HG03095 (cell line): Measurements from ENCODE around the gene BCDIN3D.
"Not testable (repeated sequence)": the region's sequence is repeated elsewhere in the genome, so short reads cannot be mapped to it uniquely, and the experiment has no call there.

ENCODE experiments used
- ATAC-seq: cut with Tn5 transposase; IDR thresholded peaks from one replicate; pipeline ENCODE4 v1.9.1; 2021; ENCODE audit warnings: moderate library complexity; ENCODE audit not compliant: unreplicated experiment

BCDIN3D gene

GRCh38 chr12:49877066-49877465, 34.2 kb upstream of the BCDIN3D start:
- ATAC-seq = no peak

GRCh38 chr12:49876070-49876469, 33.2 kb upstream of the BCDIN3D start:
- no peak for ATAC-seq

- ATAC-seq = no peak
Observed at GRCh38 chr12:49875115-49875720, 32.3 kb upstream of the BCDIN3D start.

DNA sequence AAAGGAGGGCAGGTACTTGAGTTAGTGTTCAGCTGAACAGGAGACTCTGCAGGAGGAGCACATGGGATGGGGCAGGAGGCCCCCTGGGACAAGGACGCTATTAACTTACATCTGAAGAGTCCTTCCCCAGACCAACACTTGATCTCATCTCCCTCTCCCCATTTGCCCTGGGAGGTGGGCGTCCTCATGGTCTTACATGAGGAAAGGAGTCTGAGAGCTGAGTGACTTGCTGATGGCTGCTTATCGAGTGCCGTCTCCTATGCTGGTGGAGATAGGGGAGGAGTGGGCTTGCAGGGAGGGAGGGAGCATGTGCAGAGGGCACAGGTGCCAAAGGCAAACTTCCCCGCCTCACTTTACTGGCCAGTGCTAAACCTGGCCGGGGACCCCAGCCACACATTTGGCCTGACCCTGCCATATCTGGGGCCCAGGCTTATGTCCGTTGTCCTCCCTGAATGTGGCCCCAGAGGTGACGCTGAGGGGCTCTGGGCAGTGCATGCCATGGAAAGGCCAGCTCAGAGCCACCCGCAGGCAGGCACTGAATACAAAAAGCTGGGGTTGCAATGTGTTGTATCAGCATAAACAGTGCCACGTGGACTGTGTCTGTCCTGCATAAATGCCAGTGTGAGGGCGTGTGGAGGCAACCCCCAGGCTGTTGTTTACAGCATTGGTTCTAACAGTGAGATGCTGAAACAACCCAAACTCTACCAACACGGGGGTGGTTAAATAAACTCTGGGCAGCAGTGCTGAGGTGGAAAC, 31.4 kb upstream of the BCDIN3D start:
- no peak for ATAC-seq

GRCh38 chr12:49873361-49873934, 30.5 kb upstream of the BCDIN3D start:
- no peak for ATAC-seq

- no peak for ATAC-seq
Observed at GRCh38 chr12:49872781-49873181, 29.9 kb upstream of the BCDIN3D start.

GRCh38 chr12:49872381-49872780, 29.5 kb upstream of the BCDIN3D start:
- ATAC-seq = no peak

- ATAC-seq = not testable (repeated sequence)
Observed at GRCh38 chr12:49871811-49872251, 28.9 kb upstream of the BCDIN3D start.

DNA sequence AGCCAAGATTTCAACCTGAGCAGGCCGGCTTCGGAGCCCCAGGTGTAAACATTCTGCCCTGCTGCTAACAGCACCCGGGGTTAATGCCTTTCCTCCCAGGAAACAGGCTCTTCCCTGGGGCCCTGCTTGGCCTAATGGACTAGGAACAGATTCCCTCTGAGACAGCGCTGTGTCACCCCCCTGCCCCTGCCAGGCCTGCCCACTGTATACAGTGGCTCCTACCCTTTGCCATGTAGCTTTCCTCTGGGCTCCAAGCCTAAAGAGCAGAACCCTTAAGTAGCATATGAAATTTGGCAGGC, 28.3 kb upstream of the BCDIN3D start:
- no peak for ATAC-seq

GRCh38 chr12:49870501-49871262, 27.8 kb upstream of the BCDIN3D start:
- ATAC-seq = no peak

DNA sequence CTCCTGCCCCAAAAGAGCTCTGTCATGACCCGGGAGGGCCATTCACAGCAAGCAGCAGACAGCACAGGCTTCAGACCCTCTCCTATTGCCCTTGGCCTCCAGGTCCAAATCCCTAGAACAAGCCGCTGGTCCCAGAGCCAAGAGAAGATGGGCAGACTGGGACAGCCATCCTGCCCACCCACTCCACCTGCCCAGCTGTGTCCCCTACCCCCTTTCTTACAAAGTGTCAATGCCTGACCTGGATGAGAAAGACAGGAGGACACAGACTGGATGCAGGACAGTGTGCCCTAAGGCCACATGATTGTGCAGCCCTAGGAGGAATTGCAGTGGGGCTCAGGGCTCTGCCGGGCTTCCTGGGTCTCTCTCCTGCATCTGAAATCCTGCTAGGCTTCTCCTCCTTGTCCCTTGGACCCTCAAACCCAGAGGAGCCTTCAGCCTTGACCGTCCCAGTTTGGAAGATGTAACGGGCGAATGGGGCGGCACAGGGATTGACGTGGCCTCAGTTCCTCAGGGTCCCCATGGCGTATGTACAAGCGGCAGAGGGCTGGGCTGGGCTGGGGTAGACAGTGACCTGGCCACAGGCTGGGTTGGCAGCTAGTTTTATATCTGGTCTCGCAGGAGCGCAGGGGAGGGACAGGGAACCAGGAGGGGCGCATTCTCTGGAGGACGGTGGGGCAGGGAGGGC, 27.1 kb upstream of the BCDIN3D start:
- ATAC-seq = no peak

- ATAC-seq = no peak
Observed at GRCh38 chr12:49868952-49869815, 26.3 kb upstream of the BCDIN3D start.

- ATAC-seq = no peak
Observed at GRCh38 chr12:49868449-49868848, 25.5 kb upstream of the BCDIN3D start.

GRCh38 chr12:49867570-49868341, 24.9 kb upstream of the BCDIN3D start:
- no peak for ATAC-seq

DNA sequence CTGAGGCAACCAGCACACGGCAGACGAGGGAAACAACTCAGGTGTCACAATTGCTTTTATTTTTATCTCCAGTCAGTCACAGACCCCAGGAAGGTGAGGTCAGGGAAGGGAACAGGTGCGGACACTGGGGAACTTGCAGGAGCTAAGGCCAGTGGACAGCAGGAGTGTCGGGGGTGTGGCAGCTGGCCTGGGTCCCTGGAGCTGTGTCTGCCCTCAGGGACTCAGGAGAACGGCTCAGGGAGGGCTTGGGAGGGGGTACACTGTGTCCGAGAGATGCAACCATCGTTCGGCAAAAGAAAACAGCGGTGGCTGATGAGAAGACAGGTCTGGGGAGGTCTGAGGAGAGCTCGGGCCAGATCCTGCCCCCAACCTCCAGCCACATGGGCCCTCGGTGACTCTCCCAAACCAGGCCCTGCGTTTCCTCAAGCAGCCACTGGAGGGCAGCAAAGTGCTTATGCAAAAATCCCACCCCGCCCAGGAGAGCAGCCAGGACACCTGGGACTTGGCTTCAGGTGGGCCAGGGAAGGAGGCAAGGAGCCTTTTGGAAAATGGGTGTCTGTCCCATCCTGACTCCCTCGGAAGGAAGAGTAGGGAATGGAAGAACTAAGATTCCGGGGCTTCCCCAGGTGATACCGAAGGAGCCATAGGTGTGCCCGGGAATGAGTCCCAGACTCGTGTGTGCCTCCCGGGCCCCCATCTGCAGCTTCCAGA, 24.1 kb upstream of the BCDIN3D start:
- ATAC-seq = no peak

GRCh38 chr12:49865782-49866135, 22.9 kb upstream of the BCDIN3D start:
- ATAC-seq = no peak

DNA sequence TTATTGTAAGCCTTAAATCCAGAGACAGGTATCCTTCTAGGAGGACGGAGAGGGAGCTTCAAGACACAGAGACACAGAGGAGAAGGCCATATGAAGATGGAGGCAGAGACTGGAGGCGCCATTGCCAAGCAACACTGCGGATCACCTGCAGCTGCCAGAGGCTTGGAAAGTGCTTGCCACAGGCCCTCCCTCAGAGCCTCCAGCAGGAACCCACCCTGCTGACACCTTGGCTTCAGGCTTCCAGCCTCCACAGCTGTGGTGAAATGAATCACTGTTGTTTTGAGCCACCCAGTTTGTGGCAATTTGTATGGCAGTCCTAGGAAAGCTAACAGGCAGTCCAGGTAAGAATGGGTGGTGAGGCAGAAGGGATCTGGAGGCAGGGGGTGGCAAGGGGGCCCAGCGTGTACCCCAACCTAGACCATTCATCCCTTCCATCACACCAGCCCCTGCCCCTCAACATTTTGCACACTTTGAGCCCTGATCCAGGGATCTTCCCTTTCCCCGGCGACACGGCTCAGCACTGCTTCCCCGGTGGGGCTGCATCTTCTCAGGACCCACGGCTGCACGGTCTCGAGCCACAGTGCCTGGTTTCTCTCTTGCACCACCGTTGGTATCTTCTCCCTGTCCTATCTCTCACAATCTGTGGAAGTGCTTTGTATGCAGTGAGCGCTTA, 22.3 kb upstream of the BCDIN3D start:
- ATAC-seq = no peak

DNA sequence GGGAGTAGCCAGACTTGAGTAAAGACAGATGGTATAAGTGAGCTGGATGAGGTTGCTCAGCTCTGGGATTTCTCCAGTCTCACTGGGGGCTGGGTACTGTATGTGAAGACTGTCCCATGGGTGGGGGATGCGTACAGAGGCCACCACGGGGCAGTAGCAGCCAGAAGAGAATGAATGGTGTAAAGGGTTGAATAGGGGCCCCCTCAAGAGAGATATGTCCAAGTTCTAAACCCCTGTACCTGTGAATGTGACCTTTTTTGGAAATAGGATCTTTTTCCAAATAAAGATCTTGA, 21.8 kb upstream of the BCDIN3D start:
- ATAC-seq = no peak
